ENCODE results near the gene CCM2. TPM values are rescaled to one million over a fixed set of nuclear protein-coding genes. Genes with fewer than 3 reads are reported as not detected.

CCM2 gene
- total and polyA plus RNA-seq, 2 of the 8 experiments (the other 6 are each of a cell fraction or from before 2014, with no cell fraction given), result 31.6 to 41.2 TPM

GRCh38 chr7:45055594-45056219 lies 55.7 kb downstream of the CCM2 start (continued):
- no peak for TF ChIP-seq SIN3A (conservative IDR thresholded peaks at IDR 0.05 in 1 of 2, IDR thresholded peaks at IDR 0.05 in 1 of 2; ENCODE audit: low read depth in 1 of 2, low read length in 2 of 2)
- TF ChIP-seq MAX (IDR thresholded peaks at IDR 0.05), result no peak
- TF ChIP-seq BACH1 (IDR thresholded peaks at IDR 0.05; ENCODE audit: low read length), result no peak
- no peak for TF ChIP-seq CTBP2 (IDR thresholded peaks at IDR 0.05; ENCODE audit: borderline replicate concordance, insufficient read depth, insufficient read length, low read length)
- no peak for TF ChIP-seq USF2 (IDR thresholded peaks at IDR 0.05; ENCODE audit: low read length)
- TF ChIP-seq POLR2AphosphoS5 (IDR thresholded peaks at IDR 0.05; ENCODE audit: low read depth, low read length), result no peak

Measured in H1 (cell line).